GM12873 (cell line): Measurements from ENCODE around the gene TMTC4.

Experiments used
- TF ChIP-seq, protein P1 (sequence below): IDR thresholded peaks from 2 replicates; pipeline ENCODE4 v1.5.1; 2012; ENCODE audit warnings: low read depth, mild to moderate bottlenecking, moderate library complexity, low read length, control low read depth; ENCODE audit not compliant: insufficient read depth; ENCODE audit errors: missing control alignments

Gene TMTC4

DNA sequence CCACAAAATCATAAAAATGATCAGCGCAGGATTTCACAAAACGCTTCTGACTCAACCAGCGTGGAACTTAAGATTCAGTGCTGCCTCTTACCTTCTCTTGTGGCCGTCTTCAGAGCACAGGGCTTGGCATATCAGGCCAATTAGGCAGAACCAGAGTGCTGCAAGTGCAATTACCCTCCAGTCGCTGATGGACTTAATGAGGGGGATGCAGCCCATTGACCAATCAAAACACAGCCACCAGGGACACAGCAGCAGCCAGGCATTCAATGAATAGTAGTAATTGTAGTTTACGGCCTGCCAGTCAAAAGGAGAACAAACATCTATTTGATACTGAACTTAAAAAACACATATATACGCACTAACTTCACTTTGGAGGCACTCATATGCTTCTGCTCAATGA, 38.2 kb downstream of the TMTC4 start:
- TF ChIP-seq, protein P1, sequence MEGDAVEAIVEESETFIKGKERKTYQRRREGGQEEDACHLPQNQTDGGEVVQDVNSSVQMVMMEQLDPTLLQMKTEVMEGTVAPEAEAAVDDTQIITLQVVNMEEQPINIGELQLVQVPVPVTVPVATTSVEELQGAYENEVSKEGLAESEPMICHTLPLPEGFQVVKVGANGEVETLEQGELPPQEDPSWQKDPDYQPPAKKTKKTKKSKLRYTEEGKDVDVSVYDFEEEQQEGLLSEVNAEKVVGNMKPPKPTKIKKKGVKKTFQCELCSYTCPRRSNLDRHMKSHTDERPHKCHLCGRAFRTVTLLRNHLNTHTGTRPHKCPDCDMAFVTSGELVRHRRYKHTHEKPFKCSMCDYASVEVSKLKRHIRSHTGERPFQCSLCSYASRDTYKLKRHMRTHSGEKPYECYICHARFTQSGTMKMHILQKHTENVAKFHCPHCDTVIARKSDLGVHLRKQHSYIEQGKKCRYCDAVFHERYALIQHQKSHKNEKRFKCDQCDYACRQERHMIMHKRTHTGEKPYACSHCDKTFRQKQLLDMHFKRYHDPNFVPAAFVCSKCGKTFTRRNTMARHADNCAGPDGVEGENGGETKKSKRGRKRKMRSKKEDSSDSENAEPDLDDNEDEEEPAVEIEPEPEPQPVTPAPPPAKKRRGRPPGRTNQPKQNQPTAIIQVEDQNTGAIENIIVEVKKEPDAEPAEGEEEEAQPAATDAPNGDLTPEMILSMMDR: no peak

DNA sequence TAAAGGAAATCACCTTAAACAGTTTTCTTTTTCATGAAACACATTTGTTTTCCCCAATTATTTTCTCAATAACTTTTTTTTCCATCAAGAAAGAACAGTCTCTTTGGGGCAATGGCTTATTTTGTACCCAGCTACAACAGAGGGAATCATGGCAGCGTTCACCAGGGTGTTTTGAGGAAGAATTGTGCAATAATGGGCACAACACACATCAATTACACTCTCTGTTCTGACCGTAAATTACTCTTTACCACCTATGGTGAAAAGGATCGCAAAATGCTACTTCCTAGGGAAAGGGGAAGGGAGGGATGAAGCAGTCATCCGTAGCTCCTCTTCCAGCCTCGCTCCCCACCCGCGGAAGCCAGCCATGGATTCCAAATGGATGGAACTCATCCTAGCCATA, 38.6 kb downstream of the TMTC4 start:
- TF ChIP-seq, protein P1: no peak

DNA sequence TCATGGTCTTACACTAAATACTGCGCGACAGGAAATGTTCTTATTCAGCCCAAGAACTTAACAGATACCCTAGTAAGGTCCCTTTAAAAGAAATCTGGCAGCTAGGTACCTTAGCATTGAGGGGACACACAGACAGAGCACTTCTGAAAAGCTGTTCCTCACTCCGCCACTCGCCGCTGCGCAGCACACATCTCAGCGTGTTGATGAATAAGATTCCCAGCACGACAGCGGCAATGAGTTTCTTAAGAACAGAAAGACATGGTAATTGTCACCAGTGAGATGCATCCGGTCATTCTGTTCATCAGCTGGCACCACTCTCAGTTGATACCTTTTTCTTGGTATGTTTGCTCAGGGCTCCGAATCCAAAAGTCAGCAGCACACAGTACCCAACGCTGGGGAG, 39.9 kb downstream of the TMTC4 start:
- TF ChIP-seq, protein P1: no peak

DNA sequence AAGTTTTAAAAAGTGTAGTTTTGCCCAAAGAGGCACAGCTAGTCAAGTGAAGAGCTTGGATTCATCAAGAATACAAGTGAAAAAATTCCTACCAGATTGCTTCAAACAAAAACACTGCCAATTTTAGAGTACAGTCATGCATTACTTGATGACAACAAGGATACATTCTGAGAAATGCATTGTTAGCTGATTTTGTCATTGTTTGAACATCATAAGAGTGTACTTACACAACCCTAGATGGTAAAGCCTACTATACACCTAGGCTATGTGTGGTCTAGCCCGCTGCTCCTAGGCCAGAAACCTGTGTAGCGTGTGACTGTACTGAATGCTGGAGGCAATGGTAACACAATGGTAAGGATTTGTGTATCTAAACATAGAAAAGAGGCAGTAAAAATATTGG, 41.1 kb downstream of the TMTC4 start:
- TF ChIP-seq, protein P1: no peak

DNA sequence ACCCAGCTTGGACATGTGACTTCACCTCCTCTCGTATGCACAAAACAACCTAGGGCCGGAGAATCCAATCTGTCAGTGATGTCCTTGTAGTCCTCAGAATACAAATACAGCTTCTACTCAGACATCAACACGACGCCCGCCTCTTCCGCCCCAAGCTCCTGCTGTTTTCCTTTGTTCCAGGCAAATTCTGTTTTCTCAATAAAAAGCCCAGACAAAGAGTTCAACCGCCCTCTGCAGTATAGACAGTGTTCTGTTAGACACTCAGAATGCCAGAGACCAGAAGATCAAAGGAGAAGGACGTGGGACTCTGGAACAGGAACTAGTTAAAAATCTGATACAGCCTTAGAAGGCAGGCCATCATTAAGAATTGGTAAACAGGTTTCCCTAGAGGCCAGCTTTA, 44.0 kb downstream of the TMTC4 start:
- TF ChIP-seq, protein P1: no peak

DNA sequence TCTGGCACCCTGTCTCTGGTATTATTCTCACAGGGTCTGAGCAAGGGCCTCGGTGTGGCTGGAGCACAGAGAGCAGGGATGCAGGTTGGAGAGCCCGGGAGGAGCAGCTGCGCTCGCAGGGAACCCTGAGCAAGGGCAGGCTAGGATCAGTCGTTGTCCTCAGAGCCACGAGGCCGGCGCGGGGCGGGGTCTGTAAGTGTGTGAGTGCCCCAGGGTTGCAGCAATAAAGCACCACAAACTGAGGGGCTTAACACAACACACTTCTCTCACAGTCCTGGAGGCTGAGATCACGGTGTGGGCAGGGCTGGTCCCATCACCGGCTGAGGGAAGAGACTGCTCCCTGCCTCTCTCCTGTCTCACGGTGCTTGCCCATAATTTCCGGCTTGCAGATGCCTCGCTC, 47.5 kb downstream of the TMTC4 start:
- TF ChIP-seq, protein P1: no peak

DNA sequence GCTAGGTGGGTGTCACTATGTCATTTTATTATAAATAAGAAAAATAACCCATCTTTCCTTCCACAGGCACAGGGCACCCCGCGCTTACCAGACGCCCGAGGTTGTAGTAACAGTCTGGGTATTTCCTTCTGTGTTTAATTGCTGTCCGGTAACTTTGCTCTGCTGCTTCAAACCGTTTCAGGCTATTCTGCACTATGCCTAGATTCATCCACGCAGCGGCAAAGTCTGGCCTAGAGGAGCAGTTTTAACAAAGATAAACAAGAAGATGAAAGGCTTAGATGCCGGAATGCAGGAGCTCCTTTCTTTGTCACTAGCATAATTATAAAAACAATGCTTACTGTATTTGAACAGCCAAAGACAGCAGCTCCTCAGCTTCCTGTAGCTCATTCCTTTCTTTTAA, 49.1 kb downstream of the TMTC4 start:
- TF ChIP-seq, protein P1: no peak
